CD14-positive monocyte (primary cell): ENCODE data around the gene SNRNP27. TPM values are rescaled to one million over a fixed set of nuclear protein-coding genes. Genes with fewer than 3 reads are reported as not detected.

Source experiments
- DNase-seq, 3 donors: peaks; one replicate each; pipeline ENCODE4 v3.0.0-alpha.2; 2011 to 2022
- H2AFZ ChIP-seq: 2 replicates; pipeline ENCODE4 v1.6.0; 2012; ENCODE audit warnings: mild to moderate bottlenecking, low read depth, low read length, inconsistent platforms; ENCODE audit not compliant: insufficient read depth, poor library complexity, severe bottlenecking
- H3K27ac ChIP-seq, 2 donors: 1 replicate in 1 of 2; 2 replicates in 1 of 2; pipeline ENCODE4 v1.5.1; 2012 to 2013; ENCODE audit warnings: low read length in 2 of 2, control low read depth in 1 of 2, inconsistent platforms in 1 of 2, low read depth in 1 of 2, mild to moderate bottlenecking in 1 of 2
- H3K27me3 ChIP-seq, 2 donors: one replicate each; pipeline versions ENCODE4 v1.6.0 to v1.6.1; 2011 to 2013; ENCODE audit warnings: low read length in 2 of 2; ENCODE audit not compliant: control insufficient read depth in 2 of 2, insufficient read depth in 2 of 2
- H3K36me3 ChIP-seq, 2 donors: replicated peaks in 1 of 2; 1 replicate in 1 of 2; 2 replicates in 1 of 2; pipeline versions ENCODE4 v1.5.1 to v1.6.1; 2012 to 2013; ENCODE audit warnings: low read length in 2 of 2, control low read depth in 1 of 2, inconsistent platforms in 1 of 2, mild to moderate bottlenecking in 1 of 2; ENCODE audit not compliant: insufficient read depth in 2 of 2, control insufficient read depth in 1 of 2
- H3K4me1 ChIP-seq, 2 donors: 1 replicate in 1 of 2; 2 replicates in 1 of 2; pipeline versions ENCODE4 v1.5.1 to v1.6.1; 2012 to 2013; ENCODE audit warnings: low read length in 2 of 2, control low read depth in 1 of 2, inconsistent platforms in 1 of 2, mild to moderate bottlenecking in 1 of 2, moderate library complexity in 1 of 2; ENCODE audit not compliant: insufficient read depth in 2 of 2, control insufficient read depth in 1 of 2
- H3K4me2 ChIP-seq: replicated peaks from 2 replicates; pipeline ENCODE3; 2012; ENCODE audit warnings: low read length, moderate library complexity, mild to moderate bottlenecking; ENCODE audit not compliant: poor library complexity, severe bottlenecking; ENCODE audit errors: extremely low read depth
- H3K4me3 ChIP-seq, 3 experiments: fragments of 200-600 bp in 1 of 3; sonication (generic) in 1 of 3; replicated peaks in 1 of 3; 1 replicate in 2 of 3; 2 replicates in 1 of 3; pipeline ENCODE4 v1.5.1; 2011 to 2013; ENCODE audit warnings: low read length in 3 of 3, mild to moderate bottlenecking in 3 of 3, control low read depth in 2 of 3, low read depth in 2 of 3, inconsistent platforms in 1 of 3, moderate library complexity in 1 of 3
- H3K79me2 ChIP-seq: 2 replicates; pipeline ENCODE4 v1.6.0; 2012; ENCODE audit warnings: mild to moderate bottlenecking, control low read depth, inconsistent platforms, low read length, moderate library complexity; ENCODE audit not compliant: insufficient read depth
- H3K9ac ChIP-seq: 2 replicates; pipeline ENCODE4 v1.6.0; 2017; ENCODE audit warnings: low read length, mild to moderate bottlenecking; ENCODE audit not compliant: insufficient read depth, poor library complexity, severe bottlenecking
- H3K9me3 ChIP-seq, 2 donors: replicated peaks in 1 of 2; 1 replicate in 1 of 2; 2 replicates in 1 of 2; pipeline versions ENCODE4 v1.5.1 to v1.6.1; 2012 to 2013; ENCODE audit warnings: low read length in 2 of 2, control low read depth in 1 of 2; ENCODE audit not compliant: control insufficient read depth in 1 of 2, insufficient read depth in 1 of 2
- H4K20me1 ChIP-seq: 2 replicates; pipeline ENCODE4 v1.6.0; 2012; ENCODE audit warnings: mild to moderate bottlenecking, low read length, control low read depth, moderate library complexity; ENCODE audit not compliant: insufficient read depth
- H3K27ac Mint-ChIP-seq, 7 donors: one replicate each; pipeline ENCODE4 v1.8.0; 2020; ENCODE audit warnings: mild to moderate bottlenecking in 7 of 7, mixed read lengths in 7 of 7, moderate library complexity in 6 of 7, inconsistent platforms in 2 of 7
- H3K27me3 Mint-ChIP-seq, 3 donors: one replicate each; pipeline ENCODE4 v1.8.0; 2021 to 2022; ENCODE audit warnings: low read depth in 3 of 3, mild to moderate bottlenecking in 3 of 3, mixed read lengths in 3 of 3, moderate library complexity in 3 of 3, inconsistent platforms in 1 of 3
- H3K36me3 Mint-ChIP-seq, 2 donors: one replicate each; pipeline ENCODE4 v1.8.0; 2020; ENCODE audit warnings: mixed read lengths in 2 of 2, inconsistent platforms in 1 of 2, mild to moderate bottlenecking in 1 of 2
- H3K4me1 Mint-ChIP-seq: one replicate; pipeline ENCODE4 v1.8.0; 2020; ENCODE audit warnings: mild to moderate bottlenecking, mixed read lengths
- H3K4me3 Mint-ChIP-seq, 2 donors: one replicate each; pipeline ENCODE4 v1.8.0; 2020; ENCODE audit warnings: mild to moderate bottlenecking in 2 of 2, mixed read lengths in 2 of 2, moderate library complexity in 1 of 2
- H3K9me3 Mint-ChIP-seq, 7 donors: one replicate each; pipeline ENCODE4 v1.8.0; 2020 to 2022; ENCODE audit warnings: mixed read lengths in 7 of 7, mild to moderate bottlenecking in 6 of 7, moderate library complexity in 6 of 7, inconsistent platforms in 2 of 7
- CTCF ChIP-seq: fragments of 200-600 bp; IDR thresholded peaks from one replicate; pipeline ENCODE4 v1.8.0; 2022; ENCODE audit warnings: antibody characterized with exemption, mild to moderate bottlenecking
- WGBS: methylation state at CpG from one replicate; pipeline ENCODE4 v1.1.5; 2013; ENCODE audit warnings: missing lambda C conversion rate; ENCODE audit not compliant: insufficient coverage; 5-methylcytosine and 5-hydroxymethylcytosine counted together
- intact Hi-C, 2 donors: fragments of 100-400 bp; cut with micrococcal nuclease; formaldehyde crosslinking; loops; one replicate each; pipeline versions ENCODE4 v1.15.0 to v1.15.1; 2023
- polyA plus RNA-seq, 3 donors: library from polyadenylated mRNA; depleted of rRNA in 1 of 3; unstranded in 2 of 3; stranded (reverse) in 1 of 3; fragments of 300-500 nt in 2 of 3; fragments of >200 nt in 1 of 3; fragmentation: Illumina TruSeq in 2 of 3; gene quantifications; 1 replicate in 2 of 3; 2 replicates in 1 of 3; pipeline ENCODE4 v1.2.3, GENCODE V29; 2012 to 2021

Gene SNRNP27
- polyA plus RNA-seq, 3 donors: 15.6 to 54.8 (median 47.4) TPM

- peaks cover 66 to 97% of the 10 kb centered on the region in 2 donors for H3K4me1 ChIP-seq
- H3K9ac ChIP-seq: no peak overlapping the region
- H3K27me3 Mint-ChIP-seq: no peaks in the 10 kb centered on the region
- 67% methylated on average over 7 of the region's 7 CpGs for WGBS
- no peak overlapping the region for H2AFZ ChIP-seq
- H3K27ac Mint-ChIP-seq: peak overlapping the region; percentile 77 to 94 (median 92)
- peaks cover 71 to 72% of the 10 kb centered on the region in 2 donors for H3K36me3 Mint-ChIP-seq
- peaks cover 31 to 61% of the 10 kb centered on the region in 2 donors for H3K36me3 ChIP-seq
- peak overlapping the region; percentile 27 for H3K4me2 ChIP-seq
- intact Hi-C loops: loop anchor here in 1 of 2 donors (2.0 kb wide), 1 partner anchor 15 kb away; no protein-coding TSS in a partner anchor
- peak in 2 of 3 donors; percentile 65 to 73 for DNase-seq
- TF ChIP-seq CTCF: no peak
- peaks cover 85% of the 10 kb centered on the region for H3K4me1 Mint-ChIP-seq
- no peaks in the 10 kb centered on the region for H3K9me3 ChIP-seq
- H3K27me3 ChIP-seq: no peaks in the 10 kb centered on the region
- peaks cover 57% of the 10 kb centered on the region for H4K20me1 ChIP-seq
- peak overlapping the region in 1 of 3 experiments; percentile 41 for H3K4me3 ChIP-seq
- H3K9me3 Mint-ChIP-seq: peaks cover 0 to 2% (median under 1%) of the 10 kb centered on the region in 7 donors
- H3K4me3 Mint-ChIP-seq: peak overlapping the region in 1 of 2 donors; percentile 46
- peak overlapping the region; percentile 57 to 94 for H3K27ac ChIP-seq
- H3K79me2 ChIP-seq: peaks cover 91% of the 10 kb centered on the region
Observed at GRCh38 chr2:69931832-69932595, 38.3 kb downstream of the SNRNP27 start.

- peaks cover 62 to 93% of the 10 kb centered on the region in 2 donors for H3K4me1 ChIP-seq
- peaks cover 73 to 74% of the 10 kb centered on the region in 2 donors for H3K36me3 Mint-ChIP-seq
- intact Hi-C loops: loop anchor here in 1 of 2 donors (2.0 kb wide), 1 partner anchor 16 kb away; no protein-coding TSS in a partner anchor
- H3K27ac Mint-ChIP-seq: peak overlapping the region; percentile 77 to 94 (median 92)
- peak overlapping the region in 1 of 3 experiments; percentile 41 for H3K4me3 ChIP-seq
- no peak for DNase-seq
- peaks cover 37 to 63% of the 10 kb centered on the region in 2 donors for H3K36me3 ChIP-seq
- H3K9me3 ChIP-seq: no peaks in the 10 kb centered on the region
- no peaks in the 10 kb centered on the region for H3K27me3 Mint-ChIP-seq
- no peak overlapping the region for H3K4me3 Mint-ChIP-seq
- peak overlapping the region; percentile 27 for H3K4me2 ChIP-seq
- peaks cover 91% of the 10 kb centered on the region for H3K79me2 ChIP-seq
- no CpG with 5 or more reads among the region's 1 CpG for WGBS
- no peak overlapping the region for H2AFZ ChIP-seq
- no peak for TF ChIP-seq CTCF
- peaks cover 84% of the 10 kb centered on the region for H3K4me1 Mint-ChIP-seq
- peaks cover 62% of the 10 kb centered on the region for H4K20me1 ChIP-seq
- H3K9me3 Mint-ChIP-seq: peaks cover 0 to 1% (median 0%) of the 10 kb centered on the region in 7 donors
- no peak overlapping the region for H3K9ac ChIP-seq
- H3K27ac ChIP-seq: peak overlapping the region; percentile 57 to 94
- no peaks in the 10 kb centered on the region for H3K27me3 ChIP-seq
Observed at GRCh38 chr2:69932596-69932922, 38.8 kb downstream of the SNRNP27 start.
